ENCODE results near the gene C1GALT1C1L. TPM values are rescaled to one million over a fixed set of nuclear protein-coding genes. Genes with fewer than 3 reads are reported as not detected.

The C1GALT1C1L gene
- total and polyA plus RNA-seq, 8 donors: 0.63 to 1.3 TPM; not detected in 6

- H3K27ac ChIP-seq: no peak overlapping the region
- WGBS, 5 donors: 70 to 76% (median 74%) methylated on average over 5 of the region's 5 CpGs
- no peaks in the 10 kb centered on the region for H3K4me1 ChIP-seq
- no peaks in the 10 kb centered on the region for H3K9me3 ChIP-seq
- no peak for DNase-seq
- no peak for TF ChIP-seq POLR2AphosphoS5 (IDR thresholded peaks at IDR 0.05)
- no peak for TF ChIP-seq EP300 (IDR thresholded peaks at IDR 0.05)
- TF ChIP-seq CTCF (IDR thresholded peaks at IDR 0.05): no peak
- no peak for TF ChIP-seq POLR2A (IDR thresholded peaks at IDR 0.05)
- H3K27me3 ChIP-seq: no peaks in the 10 kb centered on the region
- H3K36me3 ChIP-seq: peaks cover 0 to 5% (median 0%) of the 10 kb centered on the region in 4 donors
- H3K4me3 ChIP-seq: no peak overlapping the region
- intact Hi-C loops (cut with DNase I; ENCODE audit: low total_unique reads): no loop called here
These were observed 42.4 kb upstream of the C1GALT1C1L start for GRCh38 chr2:43718530-43719124.

- Histone ChIP-seq H3K9me3 (no peaks in the 10 kb centered on the region), H3K36me3 (peaks cover 0 to 5% (median 1%) of the 10 kb centered on the region in 4 donors), H3K27ac (no peak overlapping the region), H3K4me1 (no peaks in the 10 kb centered on the region), H3K27me3 (no peaks in the 10 kb centered on the region), H3K4me3 (no peak overlapping the region)
- TF ChIP-seq POLR2A (IDR thresholded peaks at IDR 0.05) (no peak), EP300 (IDR thresholded peaks at IDR 0.05) (no peak), CTCF (IDR thresholded peaks at IDR 0.05) (no peak), POLR2AphosphoS5 (IDR thresholded peaks at IDR 0.05) (no peak)
- intact Hi-C loops (cut with DNase I; ENCODE audit: low total_unique reads): no loop called here
- DNase-seq: no peak
These were observed 41.1 kb upstream of the C1GALT1C1L start for GRCh38 chr2:43717322-43717721.

- Histone ChIP-seq H3K4me1 (no peaks in the 10 kb centered on the region), H3K27ac (no peak overlapping the region), H3K36me3 (peaks cover 0 to 6% (median 4%) of the 10 kb centered on the region in 4 donors), H3K4me3 (no peak overlapping the region), H3K9me3 (no peaks in the 10 kb centered on the region), H3K27me3 (no peaks in the 10 kb centered on the region)
- 79 to 90% (median 87%) methylated on average over 4 of the region's 4 CpGs for WGBS, 5 donors
- TF ChIP-seq CTCF (IDR thresholded peaks at IDR 0.05) (no peak), POLR2A (IDR thresholded peaks at IDR 0.05) (no peak), POLR2AphosphoS5 (IDR thresholded peaks at IDR 0.05) (no peak), EP300 (IDR thresholded peaks at IDR 0.05) (no peak)
- no peak for DNase-seq
- intact Hi-C loops (cut with DNase I; ENCODE audit: low total_unique reads): no loop called here
These were observed 39.3 kb upstream of the C1GALT1C1L start for GRCh38 chr2:43715300-43716098.

GRCh38 chr2:43714164-43714563 is 37.9 kb upstream of the C1GALT1C1L start:
- Histone ChIP-seq H3K9me3 (no peaks in the 10 kb centered on the region), H3K36me3 (peaks cover 0 to 11% (median 5%) of the 10 kb centered on the region in 4 donors), H3K27ac (no peak overlapping the region), H3K27me3 (no peaks in the 10 kb centered on the region), H3K4me1 (no peaks in the 10 kb centered on the region), H3K4me3 (no peak overlapping the region)
- 27 to 78% (median 62%) methylated on average over 2 of the region's 2 CpGs for WGBS, 5 donors
- intact Hi-C loops (cut with DNase I; ENCODE audit: low total_unique reads): no loop called here
- no peak for DNase-seq
- TF ChIP-seq CTCF (IDR thresholded peaks at IDR 0.05) (no peak), EP300 (IDR thresholded peaks at IDR 0.05) (no peak), POLR2A (IDR thresholded peaks at IDR 0.05) (no peak), POLR2AphosphoS5 (IDR thresholded peaks at IDR 0.05) (no peak)

Data from stomach (tissue), 9 donors.